ENCODE measurements around the gene TRPV2. TPM values are rescaled to one million over a fixed set of nuclear protein-coding genes. Genes with fewer than 3 reads are reported as not detected.

Gene TRPV2
- total and polyA plus RNA-seq, 3 donors from 2014 or later = 7.1 to 7.7 (median 7.6) TPM

DNA sequence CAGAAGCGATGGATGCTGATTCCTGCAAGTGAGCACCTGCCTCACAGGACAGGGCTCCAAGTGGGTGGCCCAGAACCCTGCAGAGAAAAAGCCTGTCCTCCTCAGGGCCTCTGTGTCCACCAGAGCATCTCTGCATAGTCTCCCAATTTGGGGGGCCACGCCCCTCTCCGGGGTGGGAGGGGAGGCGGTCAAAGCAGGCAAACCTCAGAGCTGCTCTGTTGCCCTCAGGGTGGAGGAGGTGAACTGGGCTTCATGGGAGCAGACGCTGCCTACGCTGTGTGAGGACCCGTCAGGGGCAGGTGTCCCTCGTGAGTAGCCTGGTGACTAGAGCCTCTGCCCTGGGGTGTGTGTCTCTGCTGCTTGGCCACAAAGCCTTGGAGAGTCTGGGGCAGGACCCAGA, 19.3 kb downstream of the TRPV2 start:
- TF ChIP-seq, protein P1, sequence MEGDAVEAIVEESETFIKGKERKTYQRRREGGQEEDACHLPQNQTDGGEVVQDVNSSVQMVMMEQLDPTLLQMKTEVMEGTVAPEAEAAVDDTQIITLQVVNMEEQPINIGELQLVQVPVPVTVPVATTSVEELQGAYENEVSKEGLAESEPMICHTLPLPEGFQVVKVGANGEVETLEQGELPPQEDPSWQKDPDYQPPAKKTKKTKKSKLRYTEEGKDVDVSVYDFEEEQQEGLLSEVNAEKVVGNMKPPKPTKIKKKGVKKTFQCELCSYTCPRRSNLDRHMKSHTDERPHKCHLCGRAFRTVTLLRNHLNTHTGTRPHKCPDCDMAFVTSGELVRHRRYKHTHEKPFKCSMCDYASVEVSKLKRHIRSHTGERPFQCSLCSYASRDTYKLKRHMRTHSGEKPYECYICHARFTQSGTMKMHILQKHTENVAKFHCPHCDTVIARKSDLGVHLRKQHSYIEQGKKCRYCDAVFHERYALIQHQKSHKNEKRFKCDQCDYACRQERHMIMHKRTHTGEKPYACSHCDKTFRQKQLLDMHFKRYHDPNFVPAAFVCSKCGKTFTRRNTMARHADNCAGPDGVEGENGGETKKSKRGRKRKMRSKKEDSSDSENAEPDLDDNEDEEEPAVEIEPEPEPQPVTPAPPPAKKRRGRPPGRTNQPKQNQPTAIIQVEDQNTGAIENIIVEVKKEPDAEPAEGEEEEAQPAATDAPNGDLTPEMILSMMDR (IDR thresholded peaks at IDR 0.05) = no peak
- no peak for TF ChIP-seq POLR2A (IDR thresholded peaks at IDR 0.05)
- H3K27me3 ChIP-seq = no peaks in the 10 kb centered on the region
- H3K27ac ChIP-seq = no peak overlapping the region
- no peak overlapping the region for H3K4me3 ChIP-seq
- whole genome bisulfite sequencing, 2 donors = 71 to 74% methylated on average over 8 of the region's 8 CpGs
- H3K9me3 ChIP-seq = no peaks in the 10 kb centered on the region
- peaks cover under 1% of the 10 kb centered on the region for H3K4me1 ChIP-seq
- DNase-seq = no peak
- intact Hi-C loops (cut with DNase I; ENCODE audit: low total_unique reads) = no loop called here
- H3K36me3 ChIP-seq (ENCODE audit: low read depth, missing control alignments) = no peaks in the 10 kb centered on the region

DNA sequence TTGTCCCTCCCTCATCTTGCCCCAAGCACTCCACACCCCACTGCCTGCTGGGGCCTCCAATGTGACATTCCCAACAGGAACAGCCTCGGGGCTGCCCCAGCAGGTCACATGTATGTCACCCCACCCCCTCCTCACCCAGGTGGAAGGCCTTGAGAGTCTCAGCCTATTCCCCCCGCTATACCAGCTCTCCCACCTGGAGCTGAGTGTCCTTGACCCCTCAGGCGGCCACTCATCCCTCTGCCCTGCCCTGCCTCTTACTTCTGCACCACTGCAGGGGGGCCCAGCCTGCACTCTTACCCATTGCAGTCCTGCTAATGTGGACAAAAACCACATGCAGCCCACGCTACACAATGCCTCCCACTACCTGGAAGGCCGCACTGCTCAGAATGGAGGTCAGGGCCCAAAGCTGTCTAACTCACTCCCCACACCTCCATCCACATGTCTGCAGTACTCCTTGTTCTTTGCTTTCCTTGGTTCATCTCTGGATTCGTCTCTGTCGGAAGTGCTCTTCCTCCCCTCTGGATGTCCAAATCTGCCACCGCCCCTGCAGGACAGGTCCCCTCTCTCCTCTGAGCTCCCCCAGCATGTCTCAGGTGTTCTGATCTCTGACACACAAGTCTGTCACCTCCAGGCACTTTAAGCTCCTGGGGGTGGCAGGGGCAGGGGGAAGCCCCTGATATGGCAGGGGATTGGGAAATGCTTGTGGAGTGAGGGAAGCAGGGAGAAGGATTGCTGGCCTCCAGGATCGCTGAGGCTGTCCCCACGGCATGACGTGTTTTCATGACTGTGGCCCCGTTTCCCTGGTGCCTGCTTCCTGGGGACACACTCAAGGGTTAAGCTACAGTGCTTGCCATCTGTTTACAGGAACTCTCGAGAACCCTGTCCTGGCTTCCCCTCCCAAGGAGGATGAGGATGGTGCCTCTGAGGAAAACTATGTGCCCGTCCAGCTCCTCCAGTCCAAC, 20.8 kb downstream of the TRPV2 start:
- no peak for DNase-seq
- Histone ChIP-seq H3K4me3 (no peak overlapping the region), H3K27me3 (no peaks in the 10 kb centered on the region), H3K4me1 (peaks cover 12% of the 10 kb centered on the region), H3K27ac (no peak overlapping the region), H3K9me3 (no peaks in the 10 kb centered on the region), H3K36me3 (ENCODE audit: low read depth, missing control alignments) (no peaks in the 10 kb centered on the region)
- intact Hi-C loops (cut with DNase I; ENCODE audit: low total_unique reads) = no loop called here
- TF ChIP-seq POLR2A (IDR thresholded peaks at IDR 0.05) = no peak
- TF ChIP-seq, protein P1 (IDR thresholded peaks at IDR 0.05) = no peak
- WGBS, 2 donors = 64 to 66% methylated on average over 12 to 14 of the region's 14 CpGs

DNA sequence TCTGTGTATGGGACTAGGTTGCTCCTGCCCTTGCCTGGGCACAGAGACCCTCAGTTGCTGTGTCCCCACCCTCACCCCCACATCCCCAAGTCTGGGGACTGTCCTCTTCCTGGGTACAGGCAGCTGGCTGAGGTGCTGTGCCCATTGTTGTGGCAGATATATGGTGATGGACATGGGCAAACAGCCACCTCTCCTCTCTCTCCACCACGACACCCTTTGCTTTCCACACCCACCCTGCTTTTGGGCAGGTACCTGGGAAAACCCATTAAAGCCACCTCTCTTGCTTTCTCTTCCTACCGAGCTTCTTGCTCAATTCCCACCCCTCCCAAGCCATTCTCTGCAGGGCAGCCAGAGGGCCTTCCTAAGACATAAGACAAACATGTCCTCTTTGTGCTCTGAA, 21.7 kb downstream of the TRPV2 start:
- intact Hi-C loops (cut with DNase I; ENCODE audit: low total_unique reads) = no loop called here
- no peaks in the 10 kb centered on the region for H3K9me3 ChIP-seq
- WGBS, 2 donors = 76 to 77% methylated on average over 2 of the region's 2 CpGs
- H3K4me3 ChIP-seq = no peak overlapping the region
- TF ChIP-seq, protein P1 (IDR thresholded peaks at IDR 0.05) = no peak
- TF ChIP-seq POLR2A (IDR thresholded peaks at IDR 0.05) = no peak
- H3K4me1 ChIP-seq = peaks cover 12% of the 10 kb centered on the region
- H3K27ac ChIP-seq = no peak overlapping the region
- no peaks in the 10 kb centered on the region for H3K27me3 ChIP-seq
- DNase-seq = no peak
- H3K36me3 ChIP-seq (ENCODE audit: low read depth, missing control alignments) = no peaks in the 10 kb centered on the region

DNA sequence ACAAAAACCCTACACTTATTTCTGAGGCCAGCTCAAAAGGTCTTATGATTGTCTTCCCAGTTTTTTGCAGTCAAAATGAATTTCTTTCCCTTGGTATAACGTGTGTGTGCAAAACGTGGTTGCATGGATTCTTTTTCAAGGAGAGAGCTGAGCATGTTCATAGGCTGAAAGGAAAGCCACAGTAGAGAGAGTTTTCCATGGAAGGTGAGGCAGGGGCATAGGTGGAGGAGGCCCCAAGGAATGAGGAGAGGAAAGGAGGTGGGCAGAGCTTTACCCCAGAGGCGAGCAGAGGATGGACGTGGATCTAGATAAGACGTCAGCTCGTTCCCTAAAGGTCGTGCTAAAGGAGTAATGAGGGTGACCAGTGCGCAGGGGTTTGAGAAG, 22.8 kb downstream of the TRPV2 start:
- TF ChIP-seq POLR2A (IDR thresholded peaks at IDR 0.05) = no peak
- TF ChIP-seq, protein P1 (IDR thresholded peaks at IDR 0.05) = no peak
- peak overlapping the region; percentile 72 to 78 for H3K27ac ChIP-seq
- H3K9me3 ChIP-seq = no peaks in the 10 kb centered on the region
- H3K4me3 ChIP-seq = peak overlapping the region; percentile 80 to 89
- no peaks in the 10 kb centered on the region for H3K36me3 ChIP-seq (ENCODE audit: low read depth, missing control alignments)
- 4 to 5% methylated on average over 8 of the region's 8 CpGs for WGBS, 2 donors
- no peak for DNase-seq
- intact Hi-C loops (cut with DNase I; ENCODE audit: low total_unique reads) = no loop called here
- no peaks in the 10 kb centered on the region for H3K27me3 ChIP-seq
- peaks cover 12% of the 10 kb centered on the region for H3K4me1 ChIP-seq

Data from testis (tissue), 3 donors.